Raji (cell line): ENCODE measurements around the gene ARF4.

Experiments
- POLR2A ChIP-seq: IDR thresholded peaks from 2 replicates; pipeline ENCODE4 v1.6.1; 2011; ENCODE audit warnings: low read depth, low read length, control low read depth; ENCODE audit not compliant: insufficient read depth

Gene ARF4

GRCh38 chr3:57597127-57597923 lies at the start of gene ARF4:
Gene ARF4, minus strand, starts transcription at chr3:57597344. Its CDS starts 204 bp downstream, at chr3:57597140.
- TF ChIP-seq POLR2A: peak; percentile 90

- TF ChIP-seq POLR2A: no peak
Observed at GRCh38 chr3:57646723-57647122, 49.6 kb upstream of the ARF4 start.

GRCh38 chr3:57644740-57645139 lies 47.6 kb upstream of the ARF4 start:
- no peak for TF ChIP-seq POLR2A

- TF ChIP-seq POLR2A: no peak
Observed at GRCh38 chr3:57637391-57637790, 40.2 kb upstream of the ARF4 start.

GRCh38 chr3:57627976-57628375 lies 30.8 kb upstream of the ARF4 start:
- no peak for TF ChIP-seq POLR2A

GRCh38 chr3:57624801-57625200 lies 27.7 kb upstream of the ARF4 start:
- TF ChIP-seq POLR2A: no peak

- no peak for TF ChIP-seq POLR2A
Observed at GRCh38 chr3:57622362-57622761, 25.2 kb upstream of the ARF4 start.

GRCh38 chr3:57617739-57618138 lies 20.6 kb upstream of the ARF4 start:
- no peak for TF ChIP-seq POLR2A

GRCh38 chr3:57616233-57616632 lies 19.1 kb upstream of the ARF4 start:
- no peak for TF ChIP-seq POLR2A

- no peak for TF ChIP-seq POLR2A
Observed at GRCh38 chr3:57605683-57606082, 8.5 kb upstream of the ARF4 start.

- TF ChIP-seq POLR2A: no peak
Observed at GRCh38 chr3:57604971-57605370, 7.8 kb upstream of the ARF4 start.

GRCh38 chr3:57600195-57600594 lies 3.1 kb upstream of the ARF4 start:
- TF ChIP-seq POLR2A: no peak

GRCh38 chr3:57598765-57599360 lies 1.7 kb upstream of the ARF4 start:
- no peak for TF ChIP-seq POLR2A

- no peak for TF ChIP-seq POLR2A
Observed at GRCh38 chr3:57596495-57597126, 533 bp downstream of the ARF4 start.

- TF ChIP-seq POLR2A: no peak
Observed at GRCh38 chr3:57594576-57594975, 2.6 kb downstream of the ARF4 start.

- TF ChIP-seq POLR2A: no peak
Observed at GRCh38 chr3:57594144-57594543, 3.0 kb downstream of the ARF4 start.
